MM.1S (cell line): ENCODE measurements around the gene GAP43.

Source experiments
- DNase-seq: peaks from one replicate; pipeline ENCODE4 v3.0.0-alpha.2; 2015
- H2AFZ ChIP-seq: fragments of 300-600 bp; sonication (generic); 2 replicates; pipeline ENCODE4 v1.6.0; 2016; ENCODE audit warnings: antibody characterized with exemption, low read length
- H3F3A ChIP-seq: fragments of 300-600 bp; sonication (generic); 2 replicates; pipeline ENCODE4 v1.6.1; 2016; ENCODE audit warnings: mild to moderate bottlenecking, antibody characterized with exemption, low read length, moderate library complexity, mixed read lengths; ENCODE audit not compliant: insufficient read depth
- H3K27ac ChIP-seq: fragments of 300-600 bp; sonication (generic); 2 replicates; pipeline ENCODE4 v1.5.1; 2016; ENCODE audit warnings: mild to moderate bottlenecking, low read length
- H3K27me3 ChIP-seq: fragments of 300-600 bp; sonication (generic); replicated peaks from 2 replicates; pipeline ENCODE4 v1.6.0; 2016; ENCODE audit warnings: low read length; ENCODE audit not compliant: insufficient read depth
- H3K36me3 ChIP-seq: fragments of 300-600 bp; sonication (generic); replicated peaks from 2 replicates; pipeline ENCODE4 v1.6.1; 2016; ENCODE audit warnings: mild to moderate bottlenecking, low read length, mixed read lengths; ENCODE audit not compliant: insufficient read depth
- H3K4me1 ChIP-seq: fragments of 300-600 bp; sonication (generic); 2 replicates; pipeline ENCODE4 v1.6.1; 2016; ENCODE audit warnings: low read length, mixed read lengths
- H3K4me2 ChIP-seq: fragments of 300-600 bp; sonication (generic); 2 replicates; pipeline ENCODE4 v1.6.0; 2016; ENCODE audit warnings: low read depth, low read length
- H3K4me3 ChIP-seq: fragments of 300-600 bp; sonication (generic); 2 replicates; pipeline ENCODE4 v1.5.1; 2016; ENCODE audit warnings: low read length, mixed read lengths
- H3K79me2 ChIP-seq: fragments of 300-600 bp; sonication (generic); 2 replicates; pipeline ENCODE4 v1.6.1; 2016; ENCODE audit warnings: mixed run types, low read length, mixed read lengths
- H3K9ac ChIP-seq: fragments of 300-600 bp; sonication (generic); 2 replicates; pipeline ENCODE4 v1.6.1; 2016; ENCODE audit warnings: low read length, mixed read lengths
- H3K9me2 ChIP-seq: fragments of 300-600 bp; sonication (generic); replicated peaks from 2 replicates; pipeline ENCODE4 v1.6.1; 2016; ENCODE audit warnings: mild to moderate bottlenecking, low read length, mixed read lengths; ENCODE audit not compliant: insufficient read depth
- H3K9me3 ChIP-seq: fragments of 300-600 bp; sonication (generic); replicated peaks from 2 replicates; pipeline ENCODE4 v1.6.1; 2016; ENCODE audit warnings: mild to moderate bottlenecking, low read length, mixed read lengths; ENCODE audit not compliant: insufficient read depth
- H4K20me1 ChIP-seq: fragments of 300-600 bp; sonication (generic); 2 replicates; pipeline ENCODE4 v1.6.1; 2016; ENCODE audit warnings: mild to moderate bottlenecking, low read length, moderate library complexity, mixed read lengths; ENCODE audit not compliant: insufficient read depth
- CTCF ChIP-seq: fragments of 300-600 bp; sonication (generic); IDR thresholded peaks from 2 replicates; pipeline ENCODE4 v1.5.1; 2016; ENCODE audit warnings: antibody characterized with exemption, low read length, mixed read lengths
- EZH2 ChIP-seq: fragments of 300-600 bp; sonication (generic); optimal IDR thresholded peaks from 2 replicates; pipeline ENCODE3; 2017; ENCODE audit warnings: low read depth, mild to moderate bottlenecking, antibody characterized with exemption, low read length, mixed read lengths
- EZH2phosphoT487 ChIP-seq: fragments of 300-600 bp; sonication (generic); IDR thresholded peaks from 2 replicates; pipeline ENCODE4 v1.6.1; 2018; ENCODE audit warnings: antibody characterized with exemption, low read length

GAP43 gene

DNA sequence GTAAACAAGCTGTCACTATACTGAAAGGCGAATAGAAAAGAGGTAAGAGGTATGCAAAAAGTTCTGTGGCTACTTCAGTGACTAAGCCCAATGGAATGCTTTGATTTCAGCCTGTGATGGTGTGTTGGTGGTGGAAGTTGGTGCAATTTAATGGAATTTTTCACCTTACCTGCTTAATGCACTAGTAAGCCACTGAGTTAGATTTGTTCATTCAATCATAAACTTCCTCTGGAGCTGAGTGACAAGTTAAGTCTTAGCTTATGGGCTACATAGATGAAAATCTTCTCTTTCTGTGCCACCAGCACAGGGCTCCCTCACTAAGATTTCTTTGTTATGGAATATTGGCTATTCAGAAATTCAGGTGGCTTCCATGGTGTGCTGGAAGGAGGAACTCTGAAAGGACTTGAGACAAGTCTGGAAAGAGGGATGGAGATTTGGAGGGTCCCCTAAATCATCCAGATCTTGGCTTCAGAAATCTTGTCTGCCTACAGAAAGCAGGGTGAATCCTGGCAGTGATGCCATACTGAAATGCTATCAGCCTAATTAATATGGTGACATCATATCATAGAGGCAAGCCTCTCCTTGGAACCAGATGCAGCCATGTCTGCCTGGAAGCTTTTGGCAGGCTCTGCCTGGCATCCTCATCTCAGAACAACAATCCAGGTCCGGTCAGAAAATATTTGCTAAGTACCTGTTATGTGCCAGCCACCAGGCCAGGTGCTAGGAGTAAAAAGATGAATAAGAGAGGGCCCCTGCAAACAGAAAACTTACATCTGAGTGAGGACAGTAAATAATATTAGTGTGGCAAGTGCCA, 8.1 kb upstream of the GAP43 start:
- H3K27ac ChIP-seq, result no peak overlapping the region
- no peak overlapping the region for H2AFZ ChIP-seq
- TF ChIP-seq EZH2, result no peak
- TF ChIP-seq CTCF, result no peak
- TF ChIP-seq EZH2phosphoT487, result no peak
- H3K4me1 ChIP-seq, result no peaks in the 10 kb centered on the region
- no peaks in the 10 kb centered on the region for H3K9me3 ChIP-seq
- H4K20me1 ChIP-seq, result no peaks in the 10 kb centered on the region
- no peaks in the 10 kb centered on the region for H3K27me3 ChIP-seq
- no peaks in the 10 kb centered on the region for H3K9me2 ChIP-seq
- H3K9ac ChIP-seq, result no peak overlapping the region
- no peak overlapping the region for H3K4me2 ChIP-seq
- no peaks in the 10 kb centered on the region for H3F3A ChIP-seq
- DNase-seq, result no peak
- no peaks in the 10 kb centered on the region for H3K79me2 ChIP-seq
- no peak overlapping the region for H3K4me3 ChIP-seq
- no peaks in the 10 kb centered on the region for H3K36me3 ChIP-seq

DNA sequence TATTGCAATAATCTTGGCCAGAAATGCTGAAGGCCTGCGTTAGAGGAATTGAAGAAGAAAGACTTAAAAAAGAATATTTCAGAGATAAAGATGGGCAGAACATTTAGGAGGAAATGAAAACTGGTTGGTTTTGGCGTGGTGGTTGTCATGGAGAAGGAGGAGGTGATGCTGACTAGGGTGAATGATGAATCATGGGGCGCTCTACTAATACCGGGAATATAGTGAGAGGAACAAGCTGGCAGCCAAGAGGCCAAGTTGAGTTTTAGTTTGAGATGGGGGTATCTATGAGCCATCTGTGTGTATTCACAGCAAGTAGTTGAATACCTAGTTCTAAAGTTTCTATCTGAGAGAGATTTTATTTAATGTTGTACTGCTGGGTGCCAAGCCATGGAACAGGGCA, 6.8 kb upstream of the GAP43 start:
- no peaks in the 10 kb centered on the region for H4K20me1 ChIP-seq
- H3K27me3 ChIP-seq, result no peaks in the 10 kb centered on the region
- H3K79me2 ChIP-seq, result no peaks in the 10 kb centered on the region
- no peak for DNase-seq
- H3F3A ChIP-seq, result no peaks in the 10 kb centered on the region
- no peaks in the 10 kb centered on the region for H3K4me1 ChIP-seq
- H3K4me2 ChIP-seq, result no peak overlapping the region
- no peak overlapping the region for H3K4me3 ChIP-seq
- H3K9me3 ChIP-seq, result no peaks in the 10 kb centered on the region
- no peaks in the 10 kb centered on the region for H3K9me2 ChIP-seq
- no peaks in the 10 kb centered on the region for H3K36me3 ChIP-seq
- no peak overlapping the region for H3K9ac ChIP-seq
- H2AFZ ChIP-seq, result no peak overlapping the region
- TF ChIP-seq EZH2phosphoT487 (no peak), CTCF (no peak), EZH2 (no peak)
- H3K27ac ChIP-seq, result no peak overlapping the region

- no peaks in the 10 kb centered on the region for H3K36me3 ChIP-seq
- H3K79me2 ChIP-seq, result no peaks in the 10 kb centered on the region
- H3K27ac ChIP-seq, result no peak overlapping the region
- DNase-seq, result no peak
- no peak overlapping the region for H3K4me3 ChIP-seq
- no peaks in the 10 kb centered on the region for H3K4me1 ChIP-seq
- no peaks in the 10 kb centered on the region for H3K9me2 ChIP-seq
- no peaks in the 10 kb centered on the region for H4K20me1 ChIP-seq
- no peak overlapping the region for H2AFZ ChIP-seq
- no peaks in the 10 kb centered on the region for H3F3A ChIP-seq
- no peak overlapping the region for H3K9ac ChIP-seq
- H3K9me3 ChIP-seq, result no peaks in the 10 kb centered on the region
- TF ChIP-seq EZH2phosphoT487 (no peak), EZH2 (no peak), CTCF (no peak)
- no peak overlapping the region for H3K4me2 ChIP-seq
- H3K27me3 ChIP-seq, result no peaks in the 10 kb centered on the region
These were observed 5.7 kb upstream of the GAP43 start for GRCh38 chr3:115617591-115617990.
